Measurements from ENCODE around the gene CACNB1.

DNA sequence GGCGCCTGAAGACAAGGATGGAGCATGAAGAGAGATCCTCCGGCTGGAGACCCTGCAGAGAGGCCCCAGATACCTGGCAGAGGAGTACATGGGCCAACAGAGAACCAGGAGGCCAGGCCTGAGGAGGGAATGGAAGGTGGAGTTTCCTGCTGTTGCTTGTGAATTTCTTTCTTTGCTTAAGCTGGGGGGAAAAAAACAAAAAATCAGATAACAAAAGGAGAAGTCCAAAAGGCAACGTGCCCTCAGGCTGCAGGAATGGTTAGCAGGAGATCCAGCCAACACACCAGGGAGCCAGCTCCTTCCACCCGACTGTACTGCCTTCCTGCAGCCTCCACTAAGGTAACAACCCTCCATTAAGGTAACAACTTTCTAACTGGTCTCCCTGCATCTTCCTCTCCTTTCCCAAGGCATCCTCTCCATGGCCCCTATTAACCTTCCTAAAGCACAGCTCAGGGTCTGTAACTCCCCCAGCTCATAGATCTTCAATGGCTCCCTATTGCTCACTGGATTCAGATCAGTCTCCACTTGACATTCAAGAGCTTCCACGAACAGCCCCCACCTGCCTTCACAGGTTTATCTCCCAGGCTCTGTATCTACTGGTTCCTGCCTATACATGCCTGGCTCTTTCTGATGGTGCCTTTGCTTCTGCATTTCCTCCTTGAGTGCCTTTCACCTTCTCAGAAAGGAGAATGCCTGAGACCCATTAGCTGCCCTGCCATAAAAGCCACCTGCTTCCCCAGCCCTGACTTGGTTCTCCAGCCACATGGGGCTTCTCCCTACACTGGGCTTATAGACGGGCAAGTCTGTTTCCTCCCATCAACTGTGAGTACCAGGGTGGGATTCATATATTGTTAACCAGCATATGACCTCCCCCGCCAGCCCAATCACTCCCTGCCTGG, 30.8 kb downstream of the CACNB1 start:
- TF ChIP-seq, protein P1, sequence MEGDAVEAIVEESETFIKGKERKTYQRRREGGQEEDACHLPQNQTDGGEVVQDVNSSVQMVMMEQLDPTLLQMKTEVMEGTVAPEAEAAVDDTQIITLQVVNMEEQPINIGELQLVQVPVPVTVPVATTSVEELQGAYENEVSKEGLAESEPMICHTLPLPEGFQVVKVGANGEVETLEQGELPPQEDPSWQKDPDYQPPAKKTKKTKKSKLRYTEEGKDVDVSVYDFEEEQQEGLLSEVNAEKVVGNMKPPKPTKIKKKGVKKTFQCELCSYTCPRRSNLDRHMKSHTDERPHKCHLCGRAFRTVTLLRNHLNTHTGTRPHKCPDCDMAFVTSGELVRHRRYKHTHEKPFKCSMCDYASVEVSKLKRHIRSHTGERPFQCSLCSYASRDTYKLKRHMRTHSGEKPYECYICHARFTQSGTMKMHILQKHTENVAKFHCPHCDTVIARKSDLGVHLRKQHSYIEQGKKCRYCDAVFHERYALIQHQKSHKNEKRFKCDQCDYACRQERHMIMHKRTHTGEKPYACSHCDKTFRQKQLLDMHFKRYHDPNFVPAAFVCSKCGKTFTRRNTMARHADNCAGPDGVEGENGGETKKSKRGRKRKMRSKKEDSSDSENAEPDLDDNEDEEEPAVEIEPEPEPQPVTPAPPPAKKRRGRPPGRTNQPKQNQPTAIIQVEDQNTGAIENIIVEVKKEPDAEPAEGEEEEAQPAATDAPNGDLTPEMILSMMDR (conservative IDR thresholded peaks at IDR 0.05), result no peak
- no peak for TF ChIP-seq ZFX (IDR thresholded peaks at IDR 0.05)
